ENCODE results near the gene SHC1. TPM values are rescaled to one million over a fixed set of nuclear protein-coding genes. Genes with fewer than 3 reads are reported as not detected.

SHC1 gene
- polyA plus RNA-seq, 1 of the 3 experiments (the other 2 are of a cell fraction), result 338 TPM

DNA sequence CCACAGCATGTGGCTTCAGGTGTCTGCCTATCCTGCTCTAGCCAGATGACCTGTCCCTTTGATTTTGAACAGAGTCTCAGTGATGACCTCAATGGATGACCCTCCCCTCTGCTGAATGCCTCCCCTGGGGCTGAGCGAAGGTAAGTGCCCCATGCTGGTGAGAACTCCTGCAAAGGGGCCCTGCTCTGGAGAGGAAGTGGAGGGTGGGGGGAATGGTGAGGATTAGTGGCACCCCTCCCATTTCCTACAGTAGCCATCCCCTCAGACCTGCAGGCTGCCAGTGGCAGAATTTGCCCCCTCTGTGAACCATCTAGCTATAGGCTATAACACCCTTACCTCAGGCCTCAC is 30.4 kb downstream of the SHC1 start:
- Histone ChIP-seq H3K9me2 (no peaks in the 10 kb centered on the region), H4K20me1 (ENCODE audit: insufficient read depth) (no peaks in the 10 kb centered on the region), H3K4me1 (ENCODE audit: control insufficient read depth in 1 of 2, insufficient read depth in 2 of 2, low read depth in 1 of 2, low read length in 1 of 2) (peaks cover 20 to 35% of the 10 kb centered on the region in 2 experiments; a peak in 3 of 4 replicates), H3K27ac (ENCODE audit: low read depth in 2 of 2, low read length in 1 of 2) (no peak overlapping the region), H3K9me3 (no peaks in the 10 kb centered on the region), H3K36me3 (replicated peaks in 1 of 2; ENCODE audit: control insufficient read depth in 1 of 2, insufficient read depth in 2 of 2, low read length in 1 of 2) (peaks cover 0 to 2% of the 10 kb centered on the region in 2 experiments), H3K4me2 (no peak overlapping the region), H2AFZ (ENCODE audit: low read depth) (no peak overlapping the region), H3K79me2 (ENCODE audit: insufficient read depth) (peaks cover 10% of the 10 kb centered on the region; the same call in 1 of the 2 replicates), H3K4me3 (ENCODE audit: low read depth in 2 of 2, low read length in 1 of 2) (no peak overlapping the region), H3F3A (replicated peaks; ENCODE audit: insufficient read depth) (peaks cover 19% of the 10 kb centered on the region), H3K9ac (no peak overlapping the region), H3K27me3 (ENCODE audit: insufficient read depth) (no peaks in the 10 kb centered on the region)
- TF ChIP-seq SIN3A (IDR thresholded peaks at IDR 0.05; ENCODE audit: borderline replicate concordance, low read depth, low read length) (no peak), JUND (IDR thresholded peaks at IDR 0.05) (no peak), ELF1 (IDR thresholded peaks at IDR 0.05) (no peak), TCF12 (IDR thresholded peaks at IDR 0.05) (no peak), MEF2A (IDR thresholded peaks at IDR 0.05; ENCODE audit: borderline replicate concordance, low read depth) (no peak), RAD21 (IDR thresholded peaks at IDR 0.05; ENCODE audit: low read length) (no peak), FOSL2 (IDR thresholded peaks at IDR 0.05; ENCODE audit: borderline replicate concordance, low read depth) (no peak)
- TF ChIP-seq, protein P1, sequence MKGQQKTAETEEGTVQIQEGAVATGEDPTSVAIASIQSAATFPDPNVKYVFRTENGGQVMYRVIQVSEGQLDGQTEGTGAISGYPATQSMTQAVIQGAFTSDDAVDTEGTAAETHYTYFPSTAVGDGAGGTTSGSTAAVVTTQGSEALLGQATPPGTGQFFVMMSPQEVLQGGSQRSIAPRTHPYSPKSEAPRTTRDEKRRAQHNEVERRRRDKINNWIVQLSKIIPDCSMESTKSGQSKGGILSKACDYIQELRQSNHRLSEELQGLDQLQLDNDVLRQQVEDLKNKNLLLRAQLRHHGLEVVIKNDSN (IDR thresholded peaks at IDR 0.05; ENCODE audit: borderline replicate concordance, low read depth), result no peak
- TF ChIP-seq, protein P2, sequence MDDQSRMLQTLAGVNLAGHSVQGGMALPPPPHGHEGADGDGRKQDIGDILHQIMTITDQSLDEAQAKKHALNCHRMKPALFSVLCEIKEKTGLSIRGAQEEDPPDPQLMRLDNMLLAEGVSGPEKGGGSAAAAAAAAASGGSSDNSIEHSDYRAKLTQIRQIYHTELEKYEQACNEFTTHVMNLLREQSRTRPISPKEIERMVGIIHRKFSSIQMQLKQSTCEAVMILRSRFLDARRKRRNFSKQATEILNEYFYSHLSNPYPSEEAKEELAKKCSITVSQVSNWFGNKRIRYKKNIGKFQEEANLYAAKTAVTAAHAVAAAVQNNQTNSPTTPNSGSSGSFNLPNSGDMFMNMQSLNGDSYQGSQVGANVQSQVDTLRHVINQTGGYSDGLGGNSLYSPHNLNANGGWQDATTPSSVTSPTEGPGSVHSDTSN (IDR thresholded peaks at IDR 0.05), result no peak
- TF ChIP-seq, protein P3, sequence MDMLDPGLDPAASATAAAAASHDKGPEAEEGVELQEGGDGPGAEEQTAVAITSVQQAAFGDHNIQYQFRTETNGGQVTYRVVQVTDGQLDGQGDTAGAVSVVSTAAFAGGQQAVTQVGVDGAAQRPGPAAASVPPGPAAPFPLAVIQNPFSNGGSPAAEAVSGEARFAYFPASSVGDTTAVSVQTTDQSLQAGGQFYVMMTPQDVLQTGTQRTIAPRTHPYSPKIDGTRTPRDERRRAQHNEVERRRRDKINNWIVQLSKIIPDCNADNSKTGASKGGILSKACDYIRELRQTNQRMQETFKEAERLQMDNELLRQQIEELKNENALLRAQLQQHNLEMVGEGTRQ (IDR thresholded peaks at IDR 0.05; ENCODE audit: borderline replicate concordance, low read depth, low read length), result no peak
- POLR2A ChIA-PET, result interaction anchor here (0.7 kb wide), 1 partner anchor 25 kb away, joined by 3 read pairs; no protein-coding TSS in a partner anchor
- no peak for DNase-seq
- CTCF ChIA-PET, result interaction anchor here (1.6 to 6.6 kb wide), 6 partner anchors 16 to 271 kb away, joined by 5 to 34 read pairs (median 7); partner anchors contain the start of gene PBXIP1
- WGBS (ENCODE audit: low lambda C conversion rate), result 89% methylated on average over 1 of the region's 1 CpG

DNA sequence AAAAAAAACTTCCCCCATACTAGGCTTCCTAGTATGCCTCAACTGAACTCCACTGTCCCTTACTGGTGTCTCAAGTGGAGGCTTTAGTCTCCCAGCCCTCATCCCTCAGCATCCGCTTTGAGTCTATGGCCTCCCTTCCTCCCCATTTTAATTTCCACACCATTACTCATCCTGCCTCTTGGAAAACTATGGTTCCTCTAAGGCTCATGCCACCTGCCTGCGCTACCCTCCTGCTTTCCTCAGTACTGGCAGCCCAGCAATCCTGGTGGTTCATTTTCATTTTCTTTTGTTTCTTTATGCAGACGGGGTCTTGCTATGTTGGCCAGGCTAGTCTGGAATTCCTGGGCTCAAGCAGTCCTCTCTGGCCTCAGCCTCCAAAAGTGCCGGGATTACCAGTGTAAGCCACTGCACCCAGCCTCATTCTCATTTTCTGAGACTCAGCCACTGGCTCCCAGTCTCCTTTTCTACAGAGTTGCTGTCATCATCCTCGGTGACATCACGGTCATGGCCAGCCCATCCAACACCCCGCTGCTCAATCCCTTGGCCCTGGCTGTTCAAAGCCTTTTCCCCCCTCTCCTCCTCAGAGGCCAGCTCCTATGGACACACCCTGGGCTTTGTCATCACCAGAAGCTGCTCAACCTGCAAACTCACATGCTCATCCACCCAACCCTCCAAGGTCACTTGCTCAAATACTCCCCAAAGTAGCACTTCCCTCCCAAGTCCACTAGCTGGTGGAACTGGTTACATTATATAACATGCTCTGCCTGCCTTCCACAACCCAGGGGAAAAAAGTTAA is 31.7 kb downstream of the SHC1 start:
- Histone ChIP-seq H3K4me1 (ENCODE audit: control insufficient read depth in 1 of 2, insufficient read depth in 2 of 2, low read depth in 1 of 2, low read length in 1 of 2) (peaks cover 20 to 35% of the 10 kb centered on the region in 2 experiments; a peak in 3 of 4 replicates), H3K27ac (ENCODE audit: low read depth in 2 of 2, low read length in 1 of 2) (peak overlapping the region in 1 of 2 experiments; percentile 94; a peak in 2 of 4 replicates), H3K27me3 (ENCODE audit: insufficient read depth) (no peaks in the 10 kb centered on the region), H3K79me2 (ENCODE audit: insufficient read depth) (peaks cover 12% of the 10 kb centered on the region; the same call in 1 of the 2 replicates), H3K9me2 (no peaks in the 10 kb centered on the region), H2AFZ (ENCODE audit: low read depth) (no peak overlapping the region), H3K4me2 (no peak overlapping the region), H3K9ac (no peak overlapping the region), H3K36me3 (replicated peaks in 1 of 2; ENCODE audit: control insufficient read depth in 1 of 2, insufficient read depth in 2 of 2, low read length in 1 of 2) (no peaks in the 10 kb centered on the region), H4K20me1 (ENCODE audit: insufficient read depth) (no peaks in the 10 kb centered on the region), H3K9me3 (no peaks in the 10 kb centered on the region), H3K4me3 (ENCODE audit: low read depth in 2 of 2, low read length in 1 of 2) (no peak overlapping the region), H3F3A (replicated peaks; ENCODE audit: insufficient read depth) (peaks cover 15% of the 10 kb centered on the region)
- ChIA-PET POLR2A (no interaction called here), CTCF (interaction anchor here (0.7 to 6.6 kb wide), 8 partner anchors 18 to 460 kb away, joined by 3 to 34 read pairs (median 5); partner anchors contain the start of genes PBXIP1 and PYGO2)
- 98% methylated on average over 7 of the region's 7 CpGs for WGBS (ENCODE audit: low lambda C conversion rate)
- TF ChIP-seq JUND (IDR thresholded peaks at IDR 0.05) (no peak), EZH2phosphoT487 (IDR thresholded peaks at IDR 0.05; ENCODE audit: borderline replicate concordance, low read depth) (no peak), EP300 (IDR thresholded peaks at IDR 0.05; ENCODE audit: borderline replicate concordance in 1 of 2, low read depth in 1 of 2, low read length in 1 of 2) (no peak), CHD2 (IDR thresholded peaks at IDR 0.05; ENCODE audit: low read length, partially characterized antibody) (no peak), FOSL2 (IDR thresholded peaks at IDR 0.05; ENCODE audit: borderline replicate concordance, low read depth) (no peak), FOXM1 (IDR thresholded peaks at IDR 0.05; ENCODE audit: low read depth) (no peak), NRF1 (IDR thresholded peaks at IDR 0.05; ENCODE audit: low read depth, low read length) (no peak), ELF1 (IDR thresholded peaks at IDR 0.05) (no peak), RCOR1 (IDR thresholded peaks at IDR 0.05; ENCODE audit: low read length) (no peak)
- TF ChIP-seq, protein P4, sequence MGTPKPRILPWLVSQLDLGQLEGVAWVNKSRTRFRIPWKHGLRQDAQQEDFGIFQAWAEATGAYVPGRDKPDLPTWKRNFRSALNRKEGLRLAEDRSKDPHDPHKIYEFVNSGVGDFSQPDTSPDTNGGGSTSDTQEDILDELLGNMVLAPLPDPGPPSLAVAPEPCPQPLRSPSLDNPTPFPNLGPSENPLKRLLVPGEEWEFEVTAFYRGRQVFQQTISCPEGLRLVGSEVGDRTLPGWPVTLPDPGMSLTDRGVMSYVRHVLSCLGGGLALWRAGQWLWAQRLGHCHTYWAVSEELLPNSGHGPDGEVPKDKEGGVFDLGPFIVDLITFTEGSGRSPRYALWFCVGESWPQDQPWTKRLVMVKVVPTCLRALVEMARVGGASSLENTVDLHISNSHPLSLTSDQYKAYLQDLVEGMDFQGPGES (IDR thresholded peaks at IDR 0.05; ENCODE audit: low read depth, low read length), result no peak
- DNase-seq, result no peak

Measured in SK-N-SH (cell line).